M059J (cell line): Measurements from ENCODE around the gene IRF7. TPM values are rescaled to one million over a fixed set of nuclear protein-coding genes. Genes with fewer than 3 reads are reported as not detected.

Experiments
- DNase-seq: peaks from one replicate; pipeline ENCODE4 v3.0.0-alpha.2; 2012; ENCODE audit warnings: low read depth
- total RNA-seq: library from RNA; depleted of rRNA; stranded (reverse); fragments of >200 nt; shearing (Covaris generic); gene quantifications from 2 replicates; pipeline ENCODE4 v1.2.3, GENCODE V29; 2014

IRF7 gene
- total RNA-seq, 1 experiment from 2014 or later, result not detected

DNA sequence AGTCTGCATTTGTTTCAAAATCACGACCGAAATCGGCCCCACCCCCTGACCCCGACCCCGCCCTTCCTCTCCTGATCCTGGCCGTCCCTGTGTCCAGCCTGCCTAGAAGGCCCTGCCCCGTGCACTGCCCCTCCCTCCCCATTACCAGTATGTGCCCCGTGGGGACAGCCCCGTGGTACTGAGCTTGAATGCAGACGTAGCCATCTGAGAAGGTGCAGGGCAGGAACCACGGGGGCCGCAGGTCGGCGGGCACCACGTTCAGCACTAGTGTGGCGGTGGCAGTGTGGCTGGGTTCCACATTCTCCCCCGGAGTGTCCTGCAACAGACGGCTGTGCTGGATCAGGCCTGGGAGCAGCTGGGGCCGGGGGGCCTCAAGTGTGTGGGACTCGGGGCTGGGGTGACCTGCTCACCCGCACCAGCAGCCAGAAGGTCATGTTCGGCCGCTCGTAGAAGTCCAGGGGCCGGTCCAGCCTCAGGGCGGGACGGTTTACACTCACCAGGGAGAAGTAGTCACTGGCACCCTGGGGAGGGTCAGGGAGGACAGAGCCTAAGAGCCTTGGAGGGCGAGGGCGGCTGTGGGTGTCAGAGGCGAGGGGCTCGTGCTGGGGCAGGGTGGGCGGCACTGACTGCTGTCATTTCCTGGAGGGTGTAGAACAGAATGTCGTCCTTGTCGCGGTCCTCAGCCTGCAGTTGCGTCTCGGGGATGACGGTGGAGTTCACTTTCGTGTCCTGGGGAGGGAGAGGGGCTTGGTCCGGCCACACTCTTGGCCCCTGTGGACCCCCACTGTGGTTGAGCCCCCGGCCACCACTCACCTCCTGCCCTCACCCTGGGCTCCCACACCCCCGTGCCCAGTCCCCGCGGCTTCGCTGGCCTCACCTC, 5.4 kb upstream of the IRF7 start:
- no peak for DNase-seq

DNA sequence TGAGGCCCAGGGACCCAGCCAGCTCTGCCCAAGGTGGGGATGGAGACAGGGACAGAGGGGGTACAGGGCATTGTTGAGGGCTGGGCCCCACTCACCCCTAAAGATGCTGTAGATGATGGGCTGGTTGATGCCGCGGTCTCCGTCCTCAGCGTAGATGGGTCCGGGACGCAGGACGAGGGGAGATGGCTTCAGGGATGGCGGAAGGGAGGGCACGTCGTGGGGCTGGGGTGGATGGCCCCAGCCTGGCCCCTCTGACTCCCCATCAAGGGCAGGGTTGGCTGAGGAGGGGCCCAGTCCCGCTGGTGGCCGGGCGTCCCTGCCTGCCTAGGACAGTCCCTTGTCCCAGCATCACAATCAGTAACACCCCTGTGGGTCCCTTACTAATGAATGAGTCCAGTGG, 4.5 kb upstream of the IRF7 start:
- no peak for DNase-seq

GRCh38 chr11:619628-620050, 3.9 kb upstream of the IRF7 start:
- no peak for DNase-seq

GRCh38 chr11:618856-619627, 3.3 kb upstream of the IRF7 start:
- DNase-seq, result no peak

DNA sequence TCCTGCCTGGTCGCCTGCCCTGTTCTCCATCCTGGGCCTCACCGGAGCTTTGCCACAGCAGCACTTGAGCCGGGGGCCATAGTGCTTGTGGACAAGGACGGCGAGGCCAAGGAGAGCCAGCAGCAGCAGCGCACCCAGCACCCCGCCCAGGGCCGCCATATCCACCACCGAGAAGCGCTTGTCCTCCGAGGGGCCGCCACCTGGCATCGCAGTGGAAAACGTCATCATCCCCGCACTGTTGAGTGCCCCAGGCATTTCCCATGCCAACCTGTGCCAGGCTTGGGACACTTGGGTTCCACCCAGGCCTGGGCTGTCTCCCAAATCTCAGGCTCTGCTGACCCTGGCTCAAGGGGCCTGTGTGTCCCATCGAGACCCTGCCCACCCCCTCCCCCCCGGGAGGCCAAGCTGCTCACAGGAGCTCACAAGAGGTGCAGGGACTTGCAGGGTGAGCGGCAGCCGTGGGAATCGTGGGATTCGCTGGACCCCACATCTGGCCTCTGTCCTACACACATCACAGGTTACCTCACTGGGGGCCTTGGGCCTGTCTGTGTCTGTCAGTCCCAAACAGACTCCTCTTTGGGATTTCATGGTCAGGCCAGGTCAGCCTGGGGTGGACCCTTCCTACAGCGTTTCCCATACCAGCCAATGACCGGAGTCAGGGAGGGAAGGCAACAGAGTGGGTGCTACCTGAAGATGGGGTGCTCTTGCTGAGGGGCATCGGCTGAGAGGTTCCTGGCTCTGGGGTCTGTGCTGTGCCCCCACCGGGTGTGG, 2.3 kb upstream of the IRF7 start:
- DNase-seq, result no peak

DNA sequence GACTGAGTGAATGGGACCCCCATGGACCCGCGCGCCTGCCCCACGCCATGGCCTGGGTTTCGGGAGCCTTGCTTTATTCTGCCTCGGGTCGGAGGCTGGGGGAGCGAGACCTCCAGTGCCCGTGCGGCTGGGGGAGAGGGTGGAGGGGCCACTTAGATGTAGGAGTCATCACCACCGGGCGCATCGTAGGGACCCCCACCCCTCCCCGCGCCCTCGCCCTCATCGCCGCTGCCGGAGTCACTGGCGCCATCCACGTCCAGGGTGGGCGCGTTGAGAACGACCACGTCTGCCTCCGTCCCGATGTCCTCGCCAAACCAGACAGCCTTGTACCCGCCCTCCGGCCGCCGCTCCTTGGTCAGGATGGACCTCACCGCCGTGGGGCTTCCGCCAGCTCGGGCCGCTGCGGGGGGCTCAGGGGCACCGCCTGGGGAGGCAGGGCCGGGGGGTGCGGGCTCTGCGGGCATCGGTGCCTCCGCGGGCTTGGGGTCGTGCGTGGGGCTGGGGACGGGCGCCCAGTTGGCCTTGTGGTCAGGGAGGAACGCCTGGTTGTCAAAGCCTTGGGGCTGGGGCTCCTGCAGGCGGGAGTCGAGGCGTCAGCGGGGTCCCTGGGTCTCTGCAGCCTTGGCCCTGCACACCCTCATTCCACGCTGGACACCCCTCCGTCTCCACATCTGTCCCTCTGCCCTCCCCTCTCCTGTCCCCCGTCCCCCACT, 1.6 kb upstream of the IRF7 start:
- no peak for DNase-seq

DNA sequence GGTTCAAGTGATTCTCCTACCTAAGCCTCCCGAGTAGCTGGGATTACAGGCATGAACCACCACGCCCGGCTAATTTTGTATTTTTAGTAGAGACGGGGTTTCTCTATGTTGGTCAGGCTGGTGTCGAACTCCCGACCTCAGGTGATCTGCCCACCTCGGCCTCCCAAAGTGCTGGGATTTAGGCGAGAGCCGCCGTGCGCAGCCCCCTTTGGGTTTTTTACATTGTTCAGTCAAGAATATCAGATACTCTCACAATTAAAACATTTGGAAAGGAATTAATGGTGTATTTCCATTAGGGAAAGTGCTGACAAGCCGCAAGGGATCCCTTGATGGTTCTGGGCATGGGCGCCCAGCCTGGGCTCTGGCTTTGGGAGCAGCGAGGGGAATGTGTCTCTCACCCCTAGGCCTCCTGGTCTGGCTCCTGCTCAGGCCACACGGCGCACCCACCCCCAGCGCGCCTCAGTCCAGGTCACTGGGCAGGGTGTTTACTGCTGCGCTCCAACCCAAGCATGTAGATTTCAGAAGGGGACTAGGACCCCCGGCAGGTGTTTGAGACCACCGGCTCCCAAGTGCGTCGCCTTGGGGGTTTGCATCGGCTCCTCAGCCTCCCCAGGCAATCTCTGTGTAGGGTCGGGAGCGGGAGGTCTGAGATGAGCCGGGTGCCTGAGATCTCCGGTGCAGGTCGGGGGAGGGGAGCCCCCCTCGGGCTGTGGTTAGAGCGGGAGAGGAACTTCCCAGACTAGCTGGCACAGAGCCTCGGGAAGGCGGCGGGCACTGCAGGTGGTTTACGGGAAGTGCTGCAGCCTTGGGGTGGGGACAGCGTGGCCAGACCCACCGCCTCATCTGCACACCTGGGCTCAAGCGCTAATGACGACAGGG, 809 bp upstream of the IRF7 start:
- DNase-seq, result no peak

GRCh38 chr11:614623-615503, 887 bp downstream of the IRF7 start:
- DNase-seq, result no peak

DNA sequence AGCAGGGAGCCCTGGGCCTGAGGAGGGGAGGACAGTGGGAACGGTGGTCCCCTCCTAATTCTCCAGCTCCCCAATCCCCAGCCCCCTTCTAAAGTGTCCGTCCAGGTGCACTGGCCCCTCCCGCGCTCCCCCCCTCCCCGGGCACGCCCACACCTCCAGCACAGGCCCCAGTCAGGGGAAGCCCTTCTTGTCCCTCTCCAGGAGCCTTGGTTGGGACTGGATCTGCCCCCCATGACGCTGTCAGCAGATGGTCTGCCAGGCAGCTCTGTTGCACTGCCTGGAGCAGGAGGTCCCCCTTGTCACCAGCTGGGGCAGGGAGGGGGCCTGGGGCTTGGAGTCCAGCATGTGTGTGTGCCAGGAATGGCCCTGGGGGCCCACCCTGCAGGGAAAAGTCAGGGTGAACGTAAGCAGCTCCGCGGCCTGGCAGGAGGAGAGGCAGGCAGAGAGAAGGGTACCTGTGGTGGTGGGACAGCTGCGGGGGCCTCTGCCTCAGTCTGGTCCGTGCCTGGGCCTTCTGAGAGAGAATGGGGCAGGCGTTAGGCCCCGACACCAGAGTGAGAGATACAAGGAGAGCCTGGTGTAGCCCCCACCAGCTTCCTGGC, 1.6 kb downstream of the IRF7 start:
- DNase-seq, result no peak

- peak; percentile 27 for DNase-seq
Measured at GRCh38 chr11:613369-613968, 2.3 kb downstream of the IRF7 start.

- DNase-seq, result no peak
Measured at GRCh38 chr11:612961-613300, 2.8 kb downstream of the IRF7 start.

GRCh38 chr11:612201-612960, 3.4 kb downstream of the IRF7 start:
- peak; percentile 22 for DNase-seq

GRCh38 chr11:611001-611996, 4.5 kb downstream of the IRF7 start:
- no peak for DNase-seq

DNA sequence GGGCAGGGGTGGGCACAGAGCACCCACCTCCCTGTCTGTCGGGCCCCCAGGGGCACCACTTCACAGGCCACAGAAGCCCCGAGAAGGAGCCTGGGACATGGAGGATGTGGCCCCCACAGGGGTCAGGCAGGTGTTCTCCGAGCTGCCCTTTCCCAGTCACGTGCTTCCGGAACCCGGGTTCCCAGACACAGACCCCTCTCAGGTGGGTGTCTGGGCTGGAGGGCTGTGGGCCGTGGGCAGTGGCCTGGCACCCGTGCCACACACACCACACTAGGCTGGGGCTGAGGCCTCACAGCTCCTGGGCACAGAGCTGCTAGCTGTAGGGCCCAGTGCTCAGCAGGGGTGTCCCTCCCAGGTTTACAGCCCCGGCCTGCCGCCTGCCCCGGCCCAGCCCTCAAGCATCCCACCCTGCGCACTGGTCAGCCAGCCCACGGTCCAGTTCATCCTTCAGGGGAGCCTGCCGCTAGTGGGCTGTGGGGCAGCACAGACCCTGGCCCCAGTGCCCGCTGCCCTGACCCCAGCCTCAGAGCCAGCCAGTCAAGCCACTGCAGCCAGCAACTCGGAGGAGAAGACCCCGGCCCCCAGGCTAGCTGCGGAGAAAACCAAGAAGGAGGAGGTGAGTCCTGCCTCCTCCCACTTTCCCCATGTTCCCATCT, 5.5 kb downstream of the IRF7 start:
- no peak for DNase-seq

- DNase-seq, result no peak
Measured at GRCh38 chr11:609341-609811, 6.4 kb downstream of the IRF7 start.

GRCh38 chr11:608791-609251, 6.9 kb downstream of the IRF7 start:
- no peak for DNase-seq
